K562 (cell line): Measurements from ENCODE around the gene C21orf58. TPM values are rescaled to one million over a fixed set of nuclear protein-coding genes. Genes with fewer than 3 reads are reported as not detected.

ENCODE experiments used
- CUX1 ChIP-seq: fragments of 200-800 bp; sonication (Bioruptor generic); IDR thresholded peaks from 2 replicates; pipeline ENCODE4 v1.6.1; 2016; ENCODE audit warnings: missing genetic modification characterization, missing compliant biosample characterization
- DIDO1 ChIP-seq: fragments of 450-650 bp; IDR thresholded peaks from 2 replicates; pipeline ENCODE4 v1.6.1; 2016; ENCODE audit warnings: low read depth, missing biosample characterization, missing genetic modification characterization
- JUNB ChIP-seq: fragments of 450-650 bp; formaldehyde crosslinking; conservative IDR thresholded peaks from 2 replicates; pipeline ENCODE4 v1.4.0; 2020; ENCODE audit warnings: mild to moderate bottlenecking
- LARP7 ChIP-seq: fragments of 450-650 bp; IDR thresholded peaks from 2 replicates; pipeline ENCODE4 v1.6.1; 2016
- NFATC3 ChIP-seq: fragments of 450-650 bp; IDR thresholded peaks from 2 replicates; pipeline ENCODE4 v1.6.1; 2017; ENCODE audit warnings: mild to moderate bottlenecking
- PHF8 ChIP-seq: fragments of 200-600 bp; sonication (generic); IDR thresholded peaks from 2 replicates; pipeline ENCODE4 v1.6.1; 2012; ENCODE audit warnings: mixed run types, mild to moderate bottlenecking, inconsistent platforms, low read length, moderate library complexity, borderline replicate concordance
- RCOR1 ChIP-seq, 2 experiments: IDR thresholded peaks; 2 replicates each; pipeline ENCODE4 v1.6.1; 2012; ENCODE audit warnings: low read depth in 2 of 2, low read length in 2 of 2, borderline replicate concordance in 1 of 2, improper control_type of control experiment in 1 of 2
- SIRT6 ChIP-seq: IDR thresholded peaks from one replicate; pipeline ENCODE4 v1.6.1; 2012; ENCODE audit warnings: low read depth, mild to moderate bottlenecking, control low read depth, inconsistent platforms, low read length, moderate library complexity
- SLC30A9 ChIP-seq: fragments of 250-450 bp; sonication (Bioruptor Pico); IDR thresholded peaks from 2 replicates; pipeline ENCODE4 v1.8.0; 2022; ENCODE audit warnings: mild to moderate bottlenecking, moderate library complexity
- SMARCB1 ChIP-seq: IDR thresholded peaks from 2 replicates; pipeline ENCODE4 v1.6.1; 2011; ENCODE audit warnings: improper control_type of control experiment, low read depth; ENCODE audit not compliant: insufficient read length
- ZBTB7A ChIP-seq: IDR thresholded peaks from 2 replicates; pipeline ENCODE4 v1.6.1; 2011; ENCODE audit warnings: low read depth, mild to moderate bottlenecking, low read length, moderate library complexity, borderline replicate concordance; ENCODE audit not compliant: control insufficient read depth
- ZEB2 ChIP-seq: fragments of 450-650 bp; IDR thresholded peaks from 2 replicates; pipeline ENCODE4 v1.6.1; 2016
- ZFP1 ChIP-seq: fragments of 450-650 bp; formaldehyde crosslinking; IDR thresholded peaks from 2 replicates; pipeline ENCODE4 v1.4.0; 2020; ENCODE audit warnings: mild to moderate bottlenecking, mixed read lengths
- ZNF354B ChIP-seq: fragments of 250-450 bp; sonication (Bioruptor Pico); IDR thresholded peaks from 2 replicates; pipeline ENCODE4 v1.4.0; 2020
- ZNF444 ChIP-seq: fragments of 250-450 bp; sonication (Bioruptor Pico); IDR thresholded peaks from 2 replicates; pipeline ENCODE4 v1.4.0; 2020; ENCODE audit warnings: mild to moderate bottlenecking, moderate library complexity
- ZNF609 ChIP-seq: sonication (generic); formaldehyde crosslinking; IDR thresholded peaks from 2 replicates; pipeline ENCODE4 v1.8.1; 2023; ENCODE audit warnings: missing genetic modification reagents, mild to moderate bottlenecking, borderline replicate concordance
- polyA plus RNA-seq, 8 experiments: library from polyadenylated mRNA; depleted of rRNA in 4 of 8; stranded (reverse) in 5 of 8; unstranded in 3 of 8; fragments of >200 nt; fragmentation: Nextera tagmentation in 2 of 8; fragmentation: Illumina TruSeq in 1 of 8; extraction: Ambion mirVana in 2 of 8; extraction: Trizol in 1 of 8; gene quantifications; 2 replicates each; pipeline versions ENCODE4 v1.2.1 to v1.2.3, GENCODE V29; 2011 to 2014; ENCODE audit warnings: inconsistent platforms in 1 of 8, missing spikeins in 1 of 8
- total RNA-seq, 7 experiments: library from RNA; depleted of rRNA in 6 of 7; stranded (reverse); fragments of >200 nt in 6 of 7; fragmentation: Illumina TruSeq in 2 of 7; extraction: Trizol in 2 of 7; gene quantifications; 2 replicates each; pipeline versions ENCODE4 v1.2.1 to v1.2.3, GENCODE V29; 2011 to 2021; ENCODE audit warnings: low replicate concordance in 1 of 7
- TF ChIP-seq, protein P1 (sequence below): fragments of 250-450 bp; sonication (Bioruptor Pico); IDR thresholded peaks from 2 replicates; pipeline ENCODE4 v1.4.0; 2020; ENCODE audit warnings: mild to moderate bottlenecking

C21orf58 gene
- total and polyA plus RNA-seq, 9 of the 15 experiments (the other 6 are each of a cell fraction or from before 2014, with no cell fraction given): 1.2 to 30.5 (median 12.4) TPM

DNA sequence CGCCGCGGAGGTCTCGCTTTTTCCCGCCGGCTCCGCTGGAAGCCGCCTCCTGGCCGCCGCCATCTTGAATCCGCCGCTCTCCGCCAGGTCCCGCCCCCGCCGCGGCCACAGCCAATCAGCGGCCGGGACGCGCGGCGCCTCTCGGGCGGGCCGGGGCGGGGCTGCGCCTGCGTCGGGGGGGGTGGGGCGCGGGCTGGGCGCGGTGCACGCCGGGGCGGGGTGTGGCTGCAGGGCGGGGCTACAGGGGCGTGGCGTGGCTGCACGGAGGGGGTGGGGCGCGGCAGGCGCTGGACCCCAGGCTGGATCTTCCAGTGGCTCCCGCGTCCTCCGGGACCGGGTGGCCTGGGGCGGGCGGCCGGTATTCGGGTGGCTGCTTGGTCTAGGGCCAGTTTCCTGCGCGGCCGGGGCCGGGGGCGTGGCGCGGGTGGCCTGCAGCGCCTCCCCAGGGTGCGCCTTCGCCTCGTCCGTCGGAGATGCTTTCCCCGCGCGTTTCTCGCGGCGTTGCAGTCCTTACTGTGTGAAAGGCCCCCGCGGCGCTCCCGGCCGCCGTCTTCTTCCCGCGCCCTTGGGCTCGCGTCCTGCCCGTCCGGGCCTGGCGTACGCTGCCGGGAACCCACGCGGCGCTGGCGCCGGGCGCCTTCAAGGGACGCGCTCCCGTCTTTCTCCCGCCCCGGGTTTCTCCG is 861 bp upstream of the C21orf58 start (continued):
- TF ChIP-seq ZNF609 (no peak), SIRT6 (no peak), DIDO1 (tag) (no peak), ZEB2 (no peak), PHF8 (peak; percentile 77; the same call in 1 of the 2 replicates), ZFP1 (CRISPR knock-in tag) (no peak), JUNB (CRISPR knock-in tag) (no peak), LARP7 (no peak), SLC30A9 (CRISPR knock-in tag) (no peak), NFATC3 (no peak), SMARCB1 (no peak), ZBTB7A (peak; percentile 39; the same call in 1 of the 2 replicates), ZNF444 (CRISPR knock-in tag) (no peak), ZNF354B (CRISPR knock-in tag) (no peak), CUX1 (CRISPR knock-in tag) (no peak), RCOR1 (IDR thresholded peaks at IDR 0.05; ENCODE audit: borderline replicate concordance in 1 of 2, low read depth in 2 of 2, low read length in 2 of 2) (no peak)
- TF ChIP-seq, protein P1, sequence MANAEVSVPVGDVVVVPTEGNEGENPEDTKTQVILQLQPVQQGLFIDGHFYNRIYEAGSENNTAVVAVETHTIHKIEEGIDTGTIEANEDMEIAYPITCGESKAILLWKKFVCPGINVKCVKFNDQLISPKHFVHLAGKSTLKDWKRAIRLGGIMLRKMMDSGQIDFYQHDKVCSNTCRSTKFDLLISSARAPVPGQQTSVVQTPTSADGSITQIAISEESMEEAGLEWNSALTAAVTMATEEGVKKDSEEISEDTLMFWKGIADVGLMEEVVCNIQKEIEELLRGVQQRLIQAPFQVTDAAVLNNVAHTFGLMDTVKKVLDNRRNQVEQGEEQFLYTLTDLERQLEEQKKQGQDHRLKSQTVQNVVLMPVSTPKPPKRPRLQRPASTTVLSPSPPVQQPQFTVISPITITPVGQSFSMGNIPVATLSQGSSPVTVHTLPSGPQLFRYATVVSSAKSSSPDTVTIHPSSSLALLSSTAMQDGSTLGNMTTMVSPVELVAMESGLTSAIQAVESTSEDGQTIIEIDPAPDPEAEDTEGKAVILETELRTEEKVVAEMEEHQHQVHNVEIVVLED (CRISPR knock-in tag): peak; percentile 85
